HG03095 (cell line): ENCODE measurements around the gene CD44.

Source experiments
- ATAC-seq: cut with Tn5 transposase; IDR thresholded peaks from one replicate; pipeline ENCODE4 v1.9.1; 2021; ENCODE audit warnings: moderate library complexity; ENCODE audit not compliant: unreplicated experiment

The CD44 gene

DNA sequence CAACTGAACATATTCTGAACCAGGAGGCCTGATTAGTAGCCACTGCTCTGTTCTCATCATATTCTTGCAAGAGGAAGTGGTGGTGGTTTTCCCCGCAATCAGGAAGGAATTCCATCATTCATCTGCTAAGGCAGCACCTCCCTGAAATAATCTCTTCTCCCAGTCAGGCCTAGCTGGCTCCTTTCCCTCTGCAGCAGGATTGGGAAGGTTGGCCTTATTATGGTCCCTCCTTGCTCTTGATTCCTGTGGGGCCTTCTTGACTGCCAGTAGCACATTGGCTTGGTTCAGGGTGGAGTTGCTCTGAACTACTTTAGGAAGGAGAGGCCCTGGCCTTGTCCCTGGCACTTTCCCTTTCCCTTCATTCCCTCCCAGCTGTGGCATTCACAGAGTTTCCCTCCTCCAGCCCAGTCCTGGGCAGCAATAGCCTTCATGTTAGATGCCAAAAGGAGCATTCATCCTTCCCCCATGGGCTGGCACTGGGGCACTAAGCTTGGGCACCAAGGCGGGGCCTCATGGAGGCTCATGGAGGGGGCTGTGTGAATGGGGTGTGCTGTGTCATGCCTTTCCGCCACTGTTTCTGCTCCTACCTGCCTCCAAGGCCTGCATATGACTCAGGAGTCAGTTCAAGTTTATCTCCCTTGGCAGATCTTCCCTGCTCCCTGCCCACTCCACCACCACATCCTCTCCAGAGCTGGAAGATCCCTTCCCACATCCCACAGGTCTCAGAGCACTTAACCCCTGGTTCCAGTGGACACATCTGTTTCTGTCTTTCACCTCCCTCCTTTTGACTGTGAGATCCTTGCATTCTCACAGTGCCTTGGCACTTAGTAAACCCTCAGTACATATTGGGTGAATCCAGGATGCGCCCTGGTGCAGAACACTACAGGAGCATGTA is 27.6 kb upstream of the CD44 start:
- ATAC-seq = no peak

DNA sequence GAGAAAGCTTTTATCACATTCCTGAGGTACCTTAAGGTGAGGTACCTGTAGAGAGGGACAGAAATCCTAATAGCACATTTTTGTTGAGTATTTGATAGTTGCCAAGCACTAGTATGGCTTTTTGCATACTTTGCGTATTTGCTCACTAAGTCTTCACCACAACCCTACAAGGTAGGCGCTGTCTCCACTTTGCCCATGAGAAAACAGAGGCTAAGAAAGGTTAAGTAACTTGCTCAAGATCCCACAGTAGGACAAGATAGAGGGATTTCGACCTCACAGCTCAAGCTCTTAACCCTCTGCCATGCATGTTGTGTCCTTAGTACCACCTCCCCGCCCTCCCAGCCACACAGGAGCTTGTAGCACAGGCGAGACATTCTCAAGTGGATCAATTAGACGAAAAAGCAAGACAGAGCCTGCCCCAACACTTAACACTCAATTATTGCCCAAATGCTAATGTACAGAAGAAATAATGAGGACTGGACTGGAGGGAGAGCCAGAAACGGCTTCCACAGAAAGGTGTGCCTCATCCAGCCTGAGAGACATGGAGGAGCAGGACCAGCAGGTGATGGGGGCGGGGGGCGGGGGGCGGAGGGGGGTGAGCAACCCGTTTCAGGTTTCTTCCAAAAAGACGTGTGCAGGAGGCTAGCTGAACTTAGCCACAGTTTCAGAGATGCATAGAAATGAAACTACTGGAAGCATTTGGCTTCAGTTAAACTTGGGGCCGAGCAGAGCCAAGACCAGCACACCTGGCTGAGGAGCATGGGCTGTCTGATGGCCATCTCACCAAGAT is 26.7 kb upstream of the CD44 start:
- no peak for ATAC-seq

DNA sequence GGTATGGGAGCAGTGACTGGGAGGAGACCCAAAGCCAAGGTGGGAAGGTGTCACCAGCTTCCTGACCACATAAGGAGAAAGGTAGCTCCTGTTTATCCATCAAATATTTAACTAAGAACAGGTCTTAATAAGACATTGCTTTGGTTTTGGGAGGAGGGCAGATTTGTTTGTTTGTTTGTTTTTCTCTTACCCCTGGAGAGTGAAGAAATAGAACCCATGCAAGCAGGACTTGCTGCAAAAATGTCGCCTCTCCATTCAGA is 26.2 kb upstream of the CD44 start:
- no peak for ATAC-seq

DNA sequence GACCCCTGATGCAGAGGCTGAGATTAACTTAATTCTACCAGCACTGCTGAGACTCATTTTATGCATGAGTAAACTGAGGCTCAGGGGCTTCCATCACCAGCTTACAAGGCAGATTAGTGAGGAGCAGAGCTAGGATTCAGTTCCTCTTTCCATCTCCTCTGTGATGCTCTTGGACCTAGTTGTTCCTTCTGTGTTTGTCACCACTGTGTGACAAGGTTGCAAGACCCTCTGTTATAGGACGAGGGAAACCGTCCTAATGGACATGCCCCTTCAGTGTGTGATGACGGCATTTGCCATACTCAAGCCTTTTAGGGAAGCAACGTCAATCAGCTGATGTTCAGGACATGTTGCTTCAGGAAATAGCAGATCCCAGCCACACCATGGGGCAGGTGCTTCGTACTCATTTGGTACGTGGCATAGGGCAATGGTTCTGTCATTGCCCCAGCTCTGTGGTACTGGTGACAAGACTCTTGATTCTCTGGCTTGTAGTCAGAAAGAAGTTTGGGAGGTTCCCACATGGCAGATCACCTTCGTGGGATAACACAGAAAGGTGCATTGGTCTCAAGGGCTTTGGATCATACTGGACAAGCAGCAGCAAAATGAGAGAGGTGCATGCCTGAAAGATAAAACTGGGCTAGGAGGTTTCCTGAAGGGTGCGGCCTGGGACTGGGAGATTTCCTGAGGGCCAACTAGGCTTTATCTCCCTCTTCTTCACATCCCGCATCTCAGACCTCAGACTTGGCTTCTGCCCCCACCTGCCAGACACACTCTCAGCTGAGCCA is 23.9 kb upstream of the CD44 start:
- no peak for ATAC-seq

DNA sequence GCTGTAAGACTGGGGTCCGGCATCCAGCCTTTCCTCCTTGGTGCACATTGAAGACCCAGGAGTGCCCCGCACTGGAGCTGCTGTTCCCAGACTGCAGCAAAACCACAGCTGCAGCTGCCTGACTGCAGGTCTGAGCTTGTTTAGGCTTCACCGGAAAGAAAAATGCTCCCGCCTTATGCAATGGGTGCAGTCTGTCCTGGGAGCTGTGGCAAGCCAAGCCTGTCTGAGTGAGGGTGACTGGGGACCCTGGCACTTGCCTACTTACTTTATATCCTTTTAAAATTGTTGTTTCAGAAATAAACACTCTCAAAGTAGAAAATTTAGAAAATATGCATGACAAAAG is 23.3 kb upstream of the CD44 start:
- ATAC-seq = no peak

GRCh38 chr11:35116245-35116644 is 22.7 kb upstream of the CD44 start:
- no peak for ATAC-seq

GRCh38 chr11:35116762-35117640 is 22.0 kb upstream of the CD44 start:
- no peak for ATAC-seq

DNA sequence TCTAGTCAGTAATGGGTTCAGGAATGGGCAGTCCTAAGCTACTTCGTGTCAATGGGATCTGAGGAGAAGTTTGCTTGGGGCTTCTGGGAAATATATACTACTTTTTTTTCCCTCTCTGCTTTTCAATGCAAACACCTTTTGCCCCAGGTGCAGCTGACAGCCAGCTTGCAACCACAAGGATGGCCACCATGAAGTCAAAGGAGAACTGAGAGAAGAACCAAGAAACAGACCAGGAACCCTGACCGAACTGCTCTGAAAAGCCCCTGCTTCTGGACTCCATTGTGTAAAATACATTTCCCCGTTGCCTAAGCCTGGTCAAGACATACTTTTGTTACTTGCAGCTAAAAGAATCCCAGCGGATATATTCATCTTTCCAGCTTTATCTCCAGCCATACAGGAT is 20.1 kb upstream of the CD44 start:
- peak; percentile 80 for ATAC-seq

- no peak for ATAC-seq
Observed at GRCh38 chr11:35121326-35121865, 17.6 kb upstream of the CD44 start.

- no peak for ATAC-seq
Observed at GRCh38 chr11:35122308-35122707, 16.7 kb upstream of the CD44 start.

DNA sequence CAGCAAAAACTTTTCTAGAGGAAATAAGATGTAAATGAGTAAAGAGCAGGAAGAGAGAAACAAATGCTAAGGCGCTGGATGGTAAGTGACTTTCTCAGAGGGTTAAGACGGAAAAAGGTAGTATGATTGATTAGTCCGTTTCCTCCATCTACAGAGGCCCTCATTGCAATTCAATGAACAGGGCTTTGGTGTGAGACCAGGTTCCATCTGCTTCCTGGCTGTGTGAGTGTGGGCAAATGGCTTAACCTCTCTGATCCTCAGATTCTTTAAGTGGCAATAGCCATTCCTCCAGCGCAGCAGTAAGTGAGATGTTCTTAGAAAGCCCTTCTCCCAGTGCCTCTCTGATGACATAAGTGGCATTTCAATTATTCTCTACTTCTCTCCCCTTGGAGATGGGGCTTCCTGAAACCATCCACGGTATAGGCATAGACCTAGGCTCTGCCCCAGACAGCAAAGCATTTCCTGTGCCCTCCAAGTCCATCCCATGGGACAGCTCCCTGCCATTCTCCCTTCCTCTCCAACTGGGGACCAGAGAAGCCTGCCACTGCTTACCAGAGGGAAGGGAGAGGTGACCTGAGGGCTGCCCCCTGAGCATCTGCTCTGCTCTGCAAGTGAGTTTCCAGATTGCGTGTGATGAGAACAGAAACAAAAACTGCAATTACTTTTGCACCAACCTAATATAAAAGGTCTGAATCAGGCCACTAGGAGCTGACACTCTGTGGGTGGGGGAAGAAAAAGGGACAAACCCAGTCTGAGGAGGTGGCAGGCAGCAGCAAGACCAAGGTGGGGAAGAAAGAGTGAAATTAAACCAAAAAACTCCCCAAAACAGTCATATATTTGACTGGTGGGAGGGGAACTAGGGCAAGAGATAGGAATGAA is 12.7 kb upstream of the CD44 start:
- peak; percentile 52 for ATAC-seq

DNA sequence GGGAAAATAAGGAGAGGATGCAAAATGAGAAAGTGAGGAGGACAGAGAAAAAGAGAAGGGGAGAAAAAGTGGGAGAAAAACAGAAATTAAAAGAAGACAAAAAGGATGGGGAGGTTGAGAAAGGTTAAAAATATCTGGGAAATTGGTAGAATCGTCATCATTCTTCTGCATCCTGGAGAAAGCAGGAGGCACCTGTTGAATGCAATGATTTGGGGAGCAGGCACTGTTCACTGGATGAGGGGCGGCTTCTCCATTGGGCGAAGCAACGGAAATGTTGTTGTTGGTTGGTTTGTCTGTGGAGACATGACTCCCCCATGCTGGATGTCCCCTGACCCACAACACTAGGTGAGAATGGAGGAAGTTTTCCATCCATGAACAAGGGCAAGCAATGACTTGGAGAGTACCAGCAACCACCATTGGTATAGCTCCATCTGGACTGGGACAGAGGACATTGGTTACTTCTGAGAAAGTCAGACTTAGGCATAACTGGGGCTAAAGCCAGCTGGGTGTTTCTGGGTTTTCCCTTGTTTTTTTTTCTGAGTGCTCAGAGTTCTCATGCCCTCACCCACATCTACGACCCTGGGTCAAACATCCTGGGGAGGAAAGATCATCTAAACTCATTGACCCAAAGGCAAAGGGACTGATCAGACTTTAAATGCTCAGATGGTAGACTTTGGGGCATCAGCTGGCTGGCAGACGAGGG is 11.9 kb upstream of the CD44 start:
- ATAC-seq = no peak

DNA sequence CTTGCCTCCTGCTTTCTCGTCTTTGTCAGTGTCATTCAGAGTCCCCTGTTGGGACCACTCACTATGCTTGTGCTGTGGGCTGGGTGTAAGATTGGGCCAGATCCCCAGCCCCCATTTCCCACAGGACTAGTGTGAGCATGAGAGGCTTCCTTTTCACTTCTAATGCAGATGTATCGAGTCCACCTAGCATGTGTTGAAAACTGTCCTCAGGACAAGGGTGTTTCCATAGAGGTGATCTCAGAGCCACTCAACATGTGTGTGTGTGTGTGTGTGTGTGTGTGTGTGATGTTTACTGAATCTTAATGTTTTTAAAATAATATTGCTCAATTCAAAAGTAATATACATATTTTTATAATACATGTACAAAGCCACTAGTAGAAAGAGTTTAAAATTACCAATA is 11.4 kb upstream of the CD44 start:
- no peak for ATAC-seq

DNA sequence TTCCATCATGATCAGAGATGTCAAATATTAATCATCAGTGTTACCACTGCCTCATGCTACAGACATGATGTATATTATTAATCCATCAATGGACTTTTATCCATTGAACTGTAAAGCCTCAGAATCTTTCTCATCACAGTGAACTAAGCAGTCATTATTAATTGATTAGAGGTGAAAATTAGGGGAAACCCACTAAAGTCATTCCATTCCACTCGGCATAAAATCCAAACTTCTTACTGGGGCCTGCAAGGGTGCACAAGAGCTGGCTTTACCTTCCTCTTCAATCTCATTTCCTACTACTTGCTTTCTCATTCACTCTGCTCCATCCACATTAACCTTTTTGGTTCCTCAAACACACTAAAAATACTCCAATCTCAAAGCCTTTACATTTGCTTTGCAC is 7.9 kb upstream of the CD44 start:
- no peak for ATAC-seq

DNA sequence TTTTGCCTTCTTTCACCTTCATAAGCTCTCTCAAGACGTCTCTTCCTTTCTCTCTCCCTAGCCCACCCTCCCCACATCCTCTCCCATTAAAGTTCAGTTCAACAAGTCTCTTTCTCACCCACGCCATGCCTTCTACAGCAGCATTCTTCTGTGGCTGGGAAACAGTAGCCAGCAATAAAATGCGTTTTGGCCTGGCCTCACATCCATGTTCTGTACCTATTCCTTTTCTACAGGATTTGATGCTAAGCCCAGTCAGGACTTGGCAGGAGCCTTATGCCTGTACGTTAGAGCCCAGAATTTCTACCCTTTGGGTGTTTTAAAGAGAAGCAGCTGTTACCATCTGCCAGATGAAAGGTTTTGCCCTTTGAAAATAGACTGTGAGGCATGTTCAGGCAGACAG is 7.1 kb upstream of the CD44 start:
- no peak for ATAC-seq

DNA sequence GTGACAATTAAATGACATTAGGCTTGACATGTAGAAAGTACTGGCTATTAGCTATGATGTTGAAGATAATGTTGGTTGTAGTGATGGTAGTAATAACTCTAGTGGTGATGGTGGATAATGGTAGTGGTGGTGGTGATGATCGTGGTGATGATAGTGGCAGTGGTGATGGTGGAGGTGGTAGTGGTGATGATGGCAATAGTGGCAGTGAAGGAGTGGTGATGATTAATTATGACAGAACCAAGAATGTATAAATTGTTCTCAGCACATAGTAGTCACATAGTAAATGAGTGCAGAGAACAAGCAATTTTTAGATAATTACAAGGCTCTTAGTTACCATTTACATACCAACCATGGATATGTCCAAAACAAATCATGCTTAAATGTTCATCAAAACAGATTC is 5.3 kb upstream of the CD44 start:
- no peak for ATAC-seq

GRCh38 chr11:35134403-35135148 is 4.4 kb upstream of the CD44 start:
- ATAC-seq = no peak

GRCh38 chr11:35135222-35135621 is 3.7 kb upstream of the CD44 start:
- no peak for ATAC-seq
